ENCODE results near the gene NFKBIE.

NFKBIE gene

GRCh38 chr6:44269178-44269920 lies 4.0 kb upstream of the NFKBIE start:
- ChIA-PET POLR2A (interaction anchor here (1.2 kb wide), 1 partner anchor 23 kb away, joined by 3 read pairs; the partner anchor contains the start of gene HSP90AB1), CTCF (interaction anchor here (0.7 to 9.1 kb wide), 20 partner anchors 9 to 185 kb away, joined by 3 to 234 read pairs (median 10); partner anchors contain the start of genes AARS2, SLC35B2 and SPATS1)
- TF ChIP-seq CTCF (IDR thresholded peaks at IDR 0.05; ENCODE audit: insufficient read depth, low read length, missing control alignments): no peak
- DNase-seq (ENCODE audit: low read depth, low spot score): no peak
- no peak overlapping the region for H3K4me3 ChIP-seq (ENCODE audit: low read depth, low read length)

- H3K4me3 ChIP-seq (ENCODE audit: low read depth, low read length): no peak overlapping the region
Observed at GRCh38 chr6:44268095-44268628, 2.8 kb upstream of the NFKBIE start.

GRCh38 chr6:44267252-44267651 lies 1.9 kb upstream of the NFKBIE start:
- no peak for DNase-seq (ENCODE audit: low read depth, low spot score)
- TF ChIP-seq CTCF (IDR thresholded peaks at IDR 0.05; ENCODE audit: insufficient read depth, low read length, missing control alignments): no peak
- ChIA-PET POLR2A (no interaction called here), CTCF (interaction anchor here (0.6 to 9.1 kb wide), 22 partner anchors 10 to 1375 kb away, joined by 3 to 234 read pairs (median 8); partner anchors contain the start of genes AARS2, SLC35B2 and SPATS1)
- no peak overlapping the region for H3K4me3 ChIP-seq (ENCODE audit: low read depth, low read length)

More at GRCh38 chr6:44268095-44268628, 2.8 kb upstream of the NFKBIE start:
- DNase-seq (ENCODE audit: low read depth, low spot score): no peak
- ChIA-PET POLR2A (interaction anchor here (0.6 to 1.2 kb wide), 2 partner anchors 21 to 959 kb away, joined by 3 to 4 read pairs; partner anchors contain the start of gene HSP90AB1), CTCF (interaction anchor here (0.6 to 9.1 kb wide), 26 partner anchors 10 to 1376 kb away, joined by 3 to 234 read pairs (median 8); partner anchors contain the start of genes AARS2, SLC35B2 and SPATS1)
- TF ChIP-seq CTCF (IDR thresholded peaks at IDR 0.05; ENCODE audit: insufficient read depth, low read length, missing control alignments): peak; percentile 85

- DNase-seq (ENCODE audit: low read depth, low spot score): no peak
- no peak for TF ChIP-seq CTCF (IDR thresholded peaks at IDR 0.05; ENCODE audit: insufficient read depth, low read length, missing control alignments)
- ChIA-PET POLR2A (no interaction called here), CTCF (interaction anchor here (0.6 to 9.1 kb wide), 16 partner anchors 10 to 154 kb away, joined by 3 to 234 read pairs (median 12); partner anchors contain the start of genes AARS2, SLC35B2 and SPATS1)
- no peak overlapping the region for H3K4me3 ChIP-seq (ENCODE audit: low read depth, low read length)
Observed at GRCh38 chr6:44266347-44266746, 996 bp upstream of the NFKBIE start.

- TF ChIP-seq CTCF (IDR thresholded peaks at IDR 0.05; ENCODE audit: insufficient read depth, low read length, missing control alignments): no peak
- DNase-seq (ENCODE audit: low read depth, low spot score): no peak
- no peak overlapping the region; the same call in 1 of the 2 replicates for H3K4me3 ChIP-seq (ENCODE audit: low read depth, low read length)
- ChIA-PET CTCF (interaction anchor here (2.6 to 9.1 kb wide), 6 partner anchors 12 to 82 kb away, joined by 9 to 234 read pairs (median 54); partner anchors contain the start of genes AARS2 and SPATS1), POLR2A (no interaction called here)
Observed at GRCh38 chr6:44265722-44266233, 427 bp upstream of the NFKBIE start.
